Measurements from ENCODE around the gene ROR2. TPM values are rescaled to one million over a fixed set of nuclear protein-coding genes. Genes with fewer than 3 reads are reported as not detected.

ROR2 gene
- total RNA-seq, 2 donors from 2014 or later = 4.0 to 5.4 TPM

- DNase-seq (no peak), ATAC-seq (no peak)
- H3K36me3 ChIP-seq (replicated peaks in 1 of 2; ENCODE audit: insufficient read depth in 1 of 2, low read depth in 2 of 2) = no peaks in the 10 kb centered on the region
Observed at GRCh38 chr9:91536211-91536691, 413.8 kb downstream of the ROR2 start.

GRCh38 chr9:91534374-91534773 is 415.7 kb downstream of the ROR2 start:
- intact Hi-C loops (cut with DNase I) = no loop called here
- ATAC-seq (no peak), DNase-seq (no peak)
- H3K9me3 ChIP-seq = no peaks in the 10 kb centered on the region
- no peaks in the 10 kb centered on the region for H3K36me3 ChIP-seq (replicated peaks in 1 of 2; ENCODE audit: insufficient read depth in 1 of 2, low read depth in 2 of 2)
- no peaks in the 10 kb centered on the region for H3K4me1 ChIP-seq
- H3K27ac ChIP-seq = no peak overlapping the region
- H3K27me3 ChIP-seq = no peaks in the 10 kb centered on the region
- TF ChIP-seq CTCF (IDR thresholded peaks at IDR 0.05) (no peak), POLR2A (IDR thresholded peaks at IDR 0.05) (no peak)
- H3K4me3 ChIP-seq = no peak overlapping the region

More at GRCh38 chr9:91536211-91536691, 413.8 kb downstream of the ROR2 start:
- Histone ChIP-seq H3K4me3 (no peak overlapping the region), H3K27me3 (no peaks in the 10 kb centered on the region), H3K4me1 (no peaks in the 10 kb centered on the region), H3K9me3 (no peaks in the 10 kb centered on the region), H3K27ac (no peak overlapping the region)
- intact Hi-C loops (cut with DNase I) = no loop called here
- WGBS, 2 donors = 37 to 44% methylated on average over 3 of the region's 3 CpGs
- no peak for TF ChIP-seq POLR2A (IDR thresholded peaks at IDR 0.05)
- TF ChIP-seq CTCF (IDR thresholded peaks at IDR 0.05) = no peak

GRCh38 chr9:91533382-91533781 is 416.6 kb downstream of the ROR2 start:
- H3K4me1 ChIP-seq = no peaks in the 10 kb centered on the region
- no peaks in the 10 kb centered on the region for H3K27me3 ChIP-seq
- H3K9me3 ChIP-seq = no peaks in the 10 kb centered on the region
- ATAC-seq (no peak), DNase-seq (no peak)
- no peaks in the 10 kb centered on the region for H3K36me3 ChIP-seq (replicated peaks in 1 of 2; ENCODE audit: insufficient read depth in 1 of 2, low read depth in 2 of 2)
- TF ChIP-seq POLR2A (IDR thresholded peaks at IDR 0.05) (no peak), CTCF (IDR thresholded peaks at IDR 0.05) (no peak)
- no peak overlapping the region for H3K4me3 ChIP-seq
- no peak overlapping the region for H3K27ac ChIP-seq
- 79 to 84% methylated on average over 7 of the region's 7 CpGs for WGBS, 2 donors
- intact Hi-C loops (cut with DNase I) = no loop called here

GRCh38 chr9:91532325-91532724 is 417.7 kb downstream of the ROR2 start:
- TF ChIP-seq POLR2A (IDR thresholded peaks at IDR 0.05) (no peak), CTCF (IDR thresholded peaks at IDR 0.05) (no peak)
- Histone ChIP-seq H3K36me3 (replicated peaks in 1 of 2; ENCODE audit: insufficient read depth in 1 of 2, low read depth in 2 of 2) (no peaks in the 10 kb centered on the region), H3K27me3 (no peaks in the 10 kb centered on the region), H3K4me1 (no peaks in the 10 kb centered on the region), H3K9me3 (no peaks in the 10 kb centered on the region), H3K27ac (no peak overlapping the region), H3K4me3 (no peak overlapping the region)
- WGBS, 2 donors = 88 to 92% methylated on average over 3 of the region's 3 CpGs
- DNase-seq (no peak), ATAC-seq (no peak)
- intact Hi-C loops (cut with DNase I) = no loop called here

GRCh38 chr9:91530829-91531228 is 419.2 kb downstream of the ROR2 start:
- no peak overlapping the region for H3K27ac ChIP-seq
- WGBS, 2 donors = 16 to 36% methylated on average over 2 of the region's 2 CpGs
- H3K36me3 ChIP-seq (replicated peaks in 1 of 2; ENCODE audit: insufficient read depth in 1 of 2, low read depth in 2 of 2) = no peaks in the 10 kb centered on the region
- H3K27me3 ChIP-seq = no peaks in the 10 kb centered on the region
- no peaks in the 10 kb centered on the region for H3K9me3 ChIP-seq
- intact Hi-C loops (cut with DNase I) = no loop called here
- TF ChIP-seq CTCF (IDR thresholded peaks at IDR 0.05) (no peak), POLR2A (IDR thresholded peaks at IDR 0.05) (no peak)
- no peak for ATAC-seq
- no peak for DNase-seq
- H3K4me1 ChIP-seq = no peaks in the 10 kb centered on the region
- no peak overlapping the region for H3K4me3 ChIP-seq
